GM18499 (cell line): ENCODE data around the gene PXDN.
"Not testable (repeated sequence)": the region's sequence is repeated elsewhere in the genome, so short reads cannot be mapped to it uniquely, and the experiment has no call there.

Experiments used
- ATAC-seq: cut with Tn5 transposase; IDR thresholded peaks from one replicate; pipeline ENCODE4 v1.9.1; 2021; ENCODE audit warnings: moderate number of reproducible peaks; ENCODE audit not compliant: insufficient read depth, unreplicated experiment

Gene PXDN

GRCh38 chr2:1707771-1708418, 36.4 kb downstream of the PXDN start:
- no peak for ATAC-seq

GRCh38 chr2:1706089-1706841, 38.0 kb downstream of the PXDN start:
- not testable (repeated sequence) for ATAC-seq

GRCh38 chr2:1705557-1706076, 38.7 kb downstream of the PXDN start:
- no peak for ATAC-seq

DNA sequence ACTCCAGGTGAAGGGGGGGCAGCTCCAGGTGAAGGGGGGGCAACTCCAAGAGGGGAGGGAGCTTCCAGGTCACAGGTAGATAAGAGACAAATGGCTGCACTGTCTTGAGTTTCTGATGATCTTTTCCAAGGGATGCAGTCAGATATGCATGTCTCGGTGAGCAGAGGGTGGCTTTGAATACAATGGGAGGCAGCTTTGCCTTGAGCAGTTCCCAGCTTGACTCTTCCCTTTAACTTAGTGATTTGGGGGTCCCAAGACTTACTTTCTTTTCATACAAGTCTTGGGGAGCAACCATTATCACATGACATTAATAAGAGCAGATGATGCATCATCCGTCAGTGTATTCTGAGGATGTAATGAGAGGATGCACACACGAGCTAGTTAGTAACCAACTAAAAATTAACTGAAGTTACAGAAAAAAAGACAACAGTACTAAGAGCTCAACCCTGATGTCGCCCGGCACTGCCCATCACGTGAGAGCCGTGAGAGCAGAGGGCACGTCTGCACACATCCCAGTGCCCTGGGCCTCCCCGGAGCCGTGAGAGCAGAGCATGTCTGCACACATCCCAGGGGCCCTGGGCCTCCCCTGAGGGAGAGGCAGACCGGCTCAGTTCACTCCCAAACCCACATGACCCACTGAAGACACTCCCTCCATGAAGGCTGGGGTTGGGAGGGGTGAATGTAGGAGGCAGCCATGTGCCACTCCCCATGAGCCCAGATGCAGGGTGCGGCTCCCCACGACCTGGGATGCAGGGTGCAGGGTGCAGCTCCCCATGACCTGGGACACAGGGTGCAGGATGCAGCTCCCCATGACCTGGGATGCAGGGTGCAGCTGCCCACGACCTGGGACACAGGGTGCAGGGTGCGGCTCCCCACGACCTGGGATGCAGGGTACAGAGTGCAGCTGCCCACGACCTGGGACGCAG, 39.4 kb downstream of the PXDN start:
- no peak for ATAC-seq

DNA sequence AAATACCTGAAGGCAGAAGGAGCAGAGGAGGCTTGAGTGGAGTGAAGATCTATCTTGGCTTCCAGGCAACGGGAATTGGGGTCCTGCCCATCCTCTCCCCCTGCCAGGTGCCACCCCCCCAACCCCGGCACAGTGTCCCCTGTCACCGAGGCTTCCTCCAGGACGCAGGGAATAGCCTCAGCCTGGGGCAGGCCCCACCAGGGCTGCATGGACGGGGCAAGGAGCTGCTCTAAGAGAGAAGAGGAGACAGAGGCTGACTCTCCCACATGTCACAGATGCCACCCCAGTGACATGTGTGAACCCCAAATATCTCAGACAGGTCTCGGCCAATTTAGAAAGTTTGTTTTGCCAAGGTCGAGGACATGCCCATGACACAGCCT, 42.1 kb downstream of the PXDN start:
- ATAC-seq, result no peak

- no peak for ATAC-seq
These were observed 42.6 kb downstream of the PXDN start for GRCh38 chr2:1701556-1702185.

DNA sequence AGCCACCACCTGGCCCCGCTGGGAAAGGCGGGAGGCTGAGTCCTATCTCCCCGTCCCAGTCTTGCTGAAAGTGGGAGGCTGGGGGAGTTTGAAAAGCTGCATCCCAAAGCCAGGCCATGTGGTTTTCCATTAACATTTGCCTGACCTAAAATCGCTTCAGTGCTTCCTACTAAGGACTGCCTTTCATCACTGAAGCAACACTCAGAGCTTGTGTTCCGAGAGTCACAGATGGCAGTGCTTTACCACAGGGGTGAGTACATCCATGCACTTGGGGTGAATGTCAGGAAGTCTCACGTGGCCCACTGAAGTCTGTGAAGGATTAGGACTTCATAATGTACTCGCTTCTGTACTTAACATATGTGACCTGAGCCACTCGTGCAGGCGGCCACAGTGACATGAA, 43.3 kb downstream of the PXDN start:
- ATAC-seq, result no peak

DNA sequence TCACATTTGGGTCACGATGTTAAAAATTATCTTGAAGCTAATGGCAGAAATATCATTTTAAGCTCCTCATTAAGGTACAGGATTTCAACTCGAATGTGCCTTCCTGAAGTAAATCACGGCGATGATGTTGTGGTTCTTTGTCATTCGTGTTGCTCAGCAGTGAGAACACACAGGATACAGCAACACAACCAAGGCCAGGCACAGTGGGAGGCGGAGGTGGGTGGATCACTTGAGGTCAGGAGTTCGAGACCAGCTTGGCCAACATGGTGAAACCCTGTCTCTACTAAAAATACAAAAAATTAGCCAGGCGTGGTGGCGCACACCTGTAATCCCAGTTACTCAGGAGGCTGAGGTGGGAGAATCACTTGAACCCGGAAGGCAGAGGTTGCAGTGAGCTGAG, 43.9 kb downstream of the PXDN start:
- ATAC-seq, result not testable (repeated sequence)

GRCh38 chr2:1698188-1698945, 45.9 kb downstream of the PXDN start:
- no peak for ATAC-seq

DNA sequence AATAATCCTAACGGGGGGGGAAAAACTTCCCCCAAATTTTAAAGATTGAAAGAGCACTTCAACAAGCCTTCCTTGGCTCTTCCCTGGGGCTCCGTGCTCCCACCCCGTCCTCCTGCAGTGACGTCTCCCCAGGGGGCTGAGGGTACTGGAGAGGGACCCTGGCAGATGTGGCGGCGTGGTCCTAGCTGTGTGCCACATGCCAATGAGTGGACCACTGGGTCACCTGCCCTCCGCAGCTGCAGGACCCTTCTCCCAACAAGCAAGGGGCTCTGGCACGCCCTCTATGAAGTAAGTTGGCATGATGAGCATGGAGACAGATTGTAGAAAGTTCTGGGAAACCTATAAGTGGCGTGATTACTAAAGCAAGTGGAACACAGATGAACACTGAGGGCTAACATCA, 46.7 kb downstream of the PXDN start:
- no peak for ATAC-seq

DNA sequence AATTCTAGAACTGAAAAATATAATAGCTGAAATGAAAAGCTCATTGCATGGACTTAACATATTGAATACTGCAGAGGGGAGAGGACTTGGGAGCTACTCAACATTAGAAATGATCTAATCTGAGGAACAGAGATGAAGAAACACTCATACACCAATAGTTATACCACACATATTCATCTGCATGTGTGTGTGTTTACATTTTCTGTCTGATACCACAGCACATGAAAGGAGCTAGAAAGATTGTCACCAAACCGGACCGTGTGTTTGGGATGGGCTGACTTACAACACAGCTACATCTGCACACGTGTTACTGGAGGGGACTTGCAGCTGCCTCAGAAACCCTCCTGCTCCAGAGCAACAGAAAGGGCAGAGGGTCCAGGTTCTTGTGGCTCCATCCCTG, 47.8 kb downstream of the PXDN start:
- no peak for ATAC-seq

- no peak for ATAC-seq
These were observed 49.7 kb downstream of the PXDN start for GRCh38 chr2:1694371-1695271.

- ATAC-seq, result no peak
These were observed 50.6 kb downstream of the PXDN start for GRCh38 chr2:1693723-1694122.

GRCh38 chr2:1692342-1692741, 52.0 kb downstream of the PXDN start:
- no peak for ATAC-seq

- ATAC-seq, result no peak
These were observed 52.9 kb downstream of the PXDN start for GRCh38 chr2:1691366-1691765.

GRCh38 chr2:1690056-1690775, 54.1 kb downstream of the PXDN start:
- ATAC-seq, result no peak

DNA sequence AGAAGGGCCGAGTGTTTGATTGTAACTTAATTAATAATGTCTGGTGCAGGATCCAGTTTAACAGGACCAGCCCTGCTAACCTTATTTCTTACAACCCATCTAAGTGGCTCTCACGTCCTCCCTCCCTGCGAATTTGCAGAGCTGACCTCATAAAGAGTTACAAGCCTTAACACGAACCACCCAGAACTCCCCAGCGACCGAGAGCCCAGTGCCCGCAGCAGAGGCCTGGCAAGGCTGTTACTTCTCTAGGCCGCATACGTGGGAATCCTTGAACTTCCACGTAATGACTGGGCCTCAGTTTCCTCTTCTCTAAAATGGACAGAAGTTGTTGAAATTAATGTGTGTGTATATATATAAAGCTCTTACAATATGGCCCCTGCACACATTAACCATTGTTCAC, 55.5 kb downstream of the PXDN start:
- no peak for ATAC-seq

DNA sequence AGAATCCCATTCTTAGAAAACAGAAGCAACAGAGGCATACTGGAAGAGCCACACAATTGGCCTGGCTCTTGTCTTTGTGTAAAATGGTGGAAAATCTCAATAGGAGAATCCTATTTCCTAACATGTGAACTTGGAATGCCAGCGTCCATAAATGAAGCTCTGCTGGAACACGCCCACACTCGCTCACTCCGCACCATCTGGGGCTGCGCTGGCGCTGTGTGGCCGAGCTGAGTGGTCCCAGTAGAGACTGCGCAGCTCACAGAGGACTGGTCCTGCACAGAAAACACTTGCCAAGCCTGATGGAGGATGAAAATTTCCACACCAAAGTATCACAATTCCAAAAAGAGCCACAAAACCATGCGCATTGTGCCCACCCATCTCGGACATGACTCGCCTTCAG, 56.2 kb downstream of the PXDN start:
- no peak for ATAC-seq
